ENCODE data around the gene CTIF.
A peak's percentile ranks its signal among the peaks of the same experiment; 100 is the strongest.

DNA sequence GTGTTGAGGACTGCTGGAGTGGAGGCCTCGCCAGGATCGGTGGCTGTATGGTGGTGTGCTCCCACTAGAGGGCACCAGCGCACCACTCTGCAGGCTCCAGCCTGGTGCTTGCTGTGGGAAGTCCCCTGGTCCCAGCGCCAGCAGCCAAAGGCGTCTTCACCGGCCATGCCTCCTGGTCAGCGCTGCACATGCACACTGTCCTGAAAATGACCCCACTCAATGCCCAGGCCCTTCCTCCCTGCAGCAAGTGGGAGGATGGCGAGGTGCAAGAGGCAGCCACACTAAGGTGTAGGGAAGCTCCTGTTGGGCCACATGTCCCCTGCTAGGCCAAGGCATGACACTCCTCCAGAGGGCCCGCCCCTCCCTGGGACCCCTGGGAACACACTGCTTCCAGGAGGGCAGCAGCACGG lies 136.5 kb downstream of the CTIF start:
- TF ChIP-seq, protein P1, sequence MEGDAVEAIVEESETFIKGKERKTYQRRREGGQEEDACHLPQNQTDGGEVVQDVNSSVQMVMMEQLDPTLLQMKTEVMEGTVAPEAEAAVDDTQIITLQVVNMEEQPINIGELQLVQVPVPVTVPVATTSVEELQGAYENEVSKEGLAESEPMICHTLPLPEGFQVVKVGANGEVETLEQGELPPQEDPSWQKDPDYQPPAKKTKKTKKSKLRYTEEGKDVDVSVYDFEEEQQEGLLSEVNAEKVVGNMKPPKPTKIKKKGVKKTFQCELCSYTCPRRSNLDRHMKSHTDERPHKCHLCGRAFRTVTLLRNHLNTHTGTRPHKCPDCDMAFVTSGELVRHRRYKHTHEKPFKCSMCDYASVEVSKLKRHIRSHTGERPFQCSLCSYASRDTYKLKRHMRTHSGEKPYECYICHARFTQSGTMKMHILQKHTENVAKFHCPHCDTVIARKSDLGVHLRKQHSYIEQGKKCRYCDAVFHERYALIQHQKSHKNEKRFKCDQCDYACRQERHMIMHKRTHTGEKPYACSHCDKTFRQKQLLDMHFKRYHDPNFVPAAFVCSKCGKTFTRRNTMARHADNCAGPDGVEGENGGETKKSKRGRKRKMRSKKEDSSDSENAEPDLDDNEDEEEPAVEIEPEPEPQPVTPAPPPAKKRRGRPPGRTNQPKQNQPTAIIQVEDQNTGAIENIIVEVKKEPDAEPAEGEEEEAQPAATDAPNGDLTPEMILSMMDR (IDR thresholded peaks at IDR 0.05) = peak; percentile 93
- TF ChIP-seq ZFX (IDR thresholded peaks at IDR 0.05; ENCODE audit: borderline replicate concordance) = no peak

All from 22Rv1 (cell line).